Forelimb muscle (tissue), 1 donor: ENCODE results near the gene EFHC1. TPM values are rescaled to one million over a fixed set of nuclear protein-coding genes. Genes with fewer than 3 reads are reported as not detected.

Experiments
- DNase-seq: peaks from one replicate; pipeline ENCODE4 v3.0.0-alpha.2; 2013; ENCODE audit warnings: low read depth
- polyA plus RNA-seq: library from polyadenylated mRNA; unstranded; fragments of 120-200 nt; gene quantifications from one replicate; pipeline ENCODE4 v1.2.1, GENCODE V29; 2013; ENCODE audit not compliant: insufficient read length

The EFHC1 gene
- polyA plus RNA-seq, 1 donor = 17.0 TPM

DNA sequence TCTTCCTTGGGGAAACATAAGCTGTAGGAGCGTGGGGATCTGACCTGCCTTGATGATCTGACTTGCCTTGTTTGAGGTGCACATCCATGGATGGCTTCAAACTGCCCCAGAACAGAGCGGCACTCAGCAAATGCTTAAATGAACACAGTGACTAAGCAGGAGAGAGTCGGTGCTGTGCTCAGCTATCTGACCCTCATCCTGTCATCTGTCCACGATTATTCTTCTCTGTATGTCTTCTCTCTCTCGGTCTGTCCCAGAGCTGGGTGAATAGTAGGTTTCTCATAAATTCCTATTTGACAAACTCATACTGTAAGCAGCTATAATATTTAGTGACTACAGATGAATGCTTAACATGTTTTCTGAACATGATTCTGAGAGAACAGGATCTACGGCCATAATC lies 119.5 kb downstream of the EFHC1 start:
- DNase-seq = no peak

DNA sequence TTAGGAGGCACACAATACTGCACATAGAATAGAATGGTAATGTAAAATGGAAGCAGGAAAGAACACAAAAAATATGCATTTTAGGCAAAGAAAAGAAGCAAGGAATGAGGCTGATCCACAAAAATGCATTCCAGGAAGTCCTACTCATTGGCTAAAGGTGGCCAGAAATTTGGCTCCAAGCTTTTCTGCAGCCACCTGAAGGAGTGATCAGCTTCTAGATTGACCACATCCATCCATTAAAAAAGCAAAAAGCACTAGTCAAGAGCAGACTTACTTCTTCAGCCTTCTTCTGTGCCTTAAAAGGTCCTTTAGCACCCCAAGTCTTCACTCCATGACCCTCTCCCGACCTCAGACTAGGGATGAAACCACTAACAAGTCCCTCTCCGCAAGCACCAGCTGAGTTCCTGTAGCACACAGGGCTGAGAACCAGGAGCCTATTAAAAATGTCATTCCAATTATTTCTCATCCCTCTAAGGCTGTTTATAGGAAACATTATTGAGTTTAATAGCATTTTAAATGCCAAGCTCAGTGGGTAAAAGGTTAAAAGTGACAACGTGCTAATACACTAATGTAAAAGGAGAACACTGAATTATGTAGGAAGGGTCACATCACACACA lies 120.3 kb downstream of the EFHC1 start:
- DNase-seq = no peak

DNA sequence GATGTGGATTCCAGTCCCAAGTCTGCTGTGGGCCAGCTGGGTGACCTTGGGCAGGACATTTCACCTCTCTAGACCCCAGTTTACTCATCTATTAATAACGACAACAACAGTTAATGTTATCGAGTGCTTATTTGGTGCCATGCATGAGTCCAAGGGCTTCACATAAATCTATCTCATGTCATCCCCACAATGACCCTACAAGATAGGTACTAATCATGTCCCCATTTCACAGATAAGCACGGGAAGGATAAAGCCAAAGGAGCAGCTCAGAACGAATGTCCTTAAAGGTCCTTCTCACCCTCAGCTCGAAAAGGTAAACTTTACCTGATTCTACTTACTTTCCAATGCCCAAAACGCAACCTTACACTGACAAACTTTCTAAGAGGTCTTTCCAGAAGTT lies 121.0 kb downstream of the EFHC1 start:
- DNase-seq = no peak

DNA sequence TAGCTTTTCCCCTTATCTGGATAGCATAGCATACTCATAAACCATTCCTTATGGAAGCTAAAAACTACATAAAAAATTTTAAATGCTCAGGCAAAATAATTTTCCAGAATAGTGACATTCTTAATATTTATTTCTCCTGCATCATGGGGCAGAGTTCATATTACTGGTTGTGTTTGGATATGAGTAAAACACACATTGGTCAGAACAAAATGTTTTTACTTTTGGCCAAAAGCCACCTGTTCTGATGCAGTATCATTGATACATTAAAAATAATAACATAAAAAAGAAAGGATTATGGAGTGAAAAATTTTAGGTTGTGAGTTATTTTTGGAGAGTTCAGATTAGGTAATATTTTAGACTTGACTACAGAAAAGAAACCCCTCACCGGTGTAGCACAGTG lies 123.1 kb downstream of the EFHC1 start:
- DNase-seq = no peak

DNA sequence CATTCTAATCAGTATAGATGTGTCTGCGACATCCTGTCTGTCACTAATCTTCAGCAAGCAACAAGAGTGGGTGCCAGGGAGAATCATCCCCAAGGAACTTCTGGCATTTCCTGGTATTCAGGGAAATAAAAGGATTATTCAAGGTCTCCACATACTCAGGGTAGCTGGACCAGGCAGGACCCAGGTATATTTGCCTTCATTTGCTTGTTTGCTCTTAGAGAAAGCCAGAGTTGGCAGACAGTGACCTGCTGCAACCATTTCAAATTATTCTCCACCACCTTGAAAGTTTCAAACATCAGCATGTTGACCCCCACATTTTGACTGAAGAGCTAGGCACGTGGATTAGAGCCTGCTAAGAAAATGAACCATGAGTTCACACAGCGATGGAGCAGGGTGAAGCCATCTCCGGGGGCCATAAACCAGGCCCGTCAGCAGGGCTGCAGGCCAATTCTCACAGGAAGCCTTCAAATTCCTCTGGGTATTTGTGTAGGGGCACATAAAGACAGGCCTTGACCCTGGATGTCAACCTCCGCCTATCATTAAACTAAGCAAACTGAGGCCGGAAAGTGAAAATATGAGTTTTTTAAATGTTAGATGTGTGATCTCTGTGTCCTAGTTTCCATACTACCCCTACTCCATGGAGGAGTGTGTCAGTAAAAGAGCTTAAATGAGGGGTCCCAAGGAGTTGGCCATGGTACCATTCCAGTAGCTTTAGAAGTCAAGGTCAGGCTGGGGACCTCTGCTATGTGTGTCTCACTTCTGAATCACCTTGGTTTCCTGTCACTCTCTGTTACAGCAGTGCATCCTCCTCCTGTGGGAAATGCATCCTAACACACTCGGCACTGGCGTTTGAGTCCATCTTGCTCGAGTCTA lies 123.8 kb downstream of the EFHC1 start:
- no peak for DNase-seq

DNA sequence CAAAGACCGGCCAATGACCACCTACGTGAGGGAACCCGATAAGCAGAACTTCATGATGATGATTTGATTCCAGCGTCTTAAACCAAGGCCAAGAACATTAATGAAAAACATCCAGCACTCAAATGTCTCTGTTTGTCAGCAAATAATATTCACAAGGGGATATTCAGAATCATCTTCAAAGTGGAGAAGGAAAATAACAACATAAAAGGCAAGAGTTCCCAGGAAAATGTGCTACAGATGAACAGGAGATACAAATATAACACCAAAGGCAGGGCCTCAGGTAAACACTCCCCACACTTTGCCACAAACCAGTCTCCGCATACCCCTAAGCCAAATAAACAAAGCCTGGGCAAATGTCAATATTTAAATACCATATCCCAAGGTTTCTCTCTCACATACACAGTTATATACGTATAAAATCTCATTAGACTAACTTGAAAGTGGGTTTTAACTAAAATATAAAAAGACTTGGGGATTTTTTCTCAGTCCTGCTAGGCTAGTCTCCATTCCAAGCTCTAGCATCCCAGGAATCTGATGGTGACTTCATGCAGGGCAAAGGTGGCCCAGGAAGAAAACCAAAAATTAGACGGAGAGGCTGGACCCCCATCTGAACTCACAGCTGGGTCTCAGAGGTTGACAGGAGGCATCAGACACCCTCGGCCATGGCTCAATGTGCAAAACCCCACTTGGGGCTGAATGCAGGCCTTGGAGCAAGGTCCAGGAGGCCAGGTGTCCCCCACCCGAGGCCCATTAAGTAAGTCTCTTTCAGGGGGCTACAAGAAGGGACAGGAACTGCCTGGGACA lies 124.7 kb downstream of the EFHC1 start:
- DNase-seq = no peak

DNA sequence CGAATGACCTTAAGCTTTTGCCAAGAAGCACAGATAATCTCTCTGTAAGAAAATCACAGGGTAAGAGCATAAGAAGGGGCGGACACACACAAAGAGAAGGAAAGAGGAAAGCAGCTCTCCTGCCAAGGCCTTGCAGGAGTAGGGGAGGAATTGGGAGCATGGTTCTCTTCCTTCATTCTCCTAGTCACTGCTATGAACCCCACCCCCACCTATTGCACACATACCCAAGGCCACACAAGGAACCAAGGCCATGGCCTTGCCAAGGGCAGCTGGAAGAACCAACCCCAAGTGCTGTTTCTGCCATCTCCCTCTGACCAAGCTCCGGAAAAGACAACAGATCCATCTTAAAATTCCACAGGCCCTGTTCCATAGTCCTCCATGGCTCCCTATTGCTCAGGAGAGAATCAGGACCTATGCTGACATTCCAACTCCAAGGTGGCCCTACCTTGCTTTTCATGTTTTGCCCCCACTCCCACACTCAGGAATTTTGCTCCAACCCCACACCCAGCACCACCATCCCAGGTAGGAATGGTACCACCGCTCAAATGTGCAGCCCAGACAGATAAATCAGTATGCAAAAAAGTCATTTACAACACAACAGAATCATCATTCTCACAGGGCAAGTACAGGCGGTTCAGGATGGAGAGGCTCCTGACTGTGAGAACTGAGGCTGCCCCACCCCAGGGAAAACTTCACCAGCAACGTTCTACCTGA lies 125.4 kb downstream of the EFHC1 start:
- DNase-seq = no peak

DNA sequence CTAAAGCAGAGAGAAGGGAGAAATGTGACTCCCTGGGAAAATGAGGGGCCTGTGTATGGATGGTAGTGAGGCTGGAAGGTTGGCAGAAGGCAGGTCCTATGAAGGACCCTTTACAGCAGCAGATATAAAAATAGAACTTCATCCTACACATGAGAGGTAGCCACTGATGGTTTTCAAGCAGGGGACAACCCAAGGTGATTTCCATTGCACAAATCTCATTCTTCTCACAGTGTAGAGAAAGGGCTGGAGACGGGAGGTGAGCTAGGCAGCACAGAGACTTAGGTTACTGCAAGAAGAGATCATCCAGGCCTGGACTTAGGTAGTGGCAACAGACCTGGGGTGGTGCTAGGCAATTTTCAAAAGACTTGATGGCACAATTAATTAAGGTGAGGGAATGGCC lies 126.0 kb downstream of the EFHC1 start:
- no peak for DNase-seq

DNA sequence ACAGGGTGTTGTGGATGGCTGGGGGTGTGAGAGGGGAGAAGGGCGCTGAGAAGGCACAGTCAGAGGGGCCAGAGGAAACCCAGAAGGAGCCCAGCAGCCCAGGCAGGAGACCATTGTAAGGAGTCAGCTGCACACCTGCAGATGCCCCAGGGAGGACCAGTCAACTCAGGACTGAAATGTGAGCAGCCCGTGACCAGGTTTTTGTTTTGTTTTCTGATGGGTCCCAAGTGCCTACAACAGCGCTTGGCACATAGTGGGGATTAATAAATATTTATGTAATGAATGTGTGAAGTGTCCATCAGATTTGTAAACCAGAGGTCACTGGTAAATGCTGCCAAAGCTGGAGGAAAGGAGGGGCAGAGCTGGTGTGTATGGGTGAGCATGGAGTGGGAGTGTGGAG lies 126.5 kb downstream of the EFHC1 start:
- DNase-seq = no peak

DNA sequence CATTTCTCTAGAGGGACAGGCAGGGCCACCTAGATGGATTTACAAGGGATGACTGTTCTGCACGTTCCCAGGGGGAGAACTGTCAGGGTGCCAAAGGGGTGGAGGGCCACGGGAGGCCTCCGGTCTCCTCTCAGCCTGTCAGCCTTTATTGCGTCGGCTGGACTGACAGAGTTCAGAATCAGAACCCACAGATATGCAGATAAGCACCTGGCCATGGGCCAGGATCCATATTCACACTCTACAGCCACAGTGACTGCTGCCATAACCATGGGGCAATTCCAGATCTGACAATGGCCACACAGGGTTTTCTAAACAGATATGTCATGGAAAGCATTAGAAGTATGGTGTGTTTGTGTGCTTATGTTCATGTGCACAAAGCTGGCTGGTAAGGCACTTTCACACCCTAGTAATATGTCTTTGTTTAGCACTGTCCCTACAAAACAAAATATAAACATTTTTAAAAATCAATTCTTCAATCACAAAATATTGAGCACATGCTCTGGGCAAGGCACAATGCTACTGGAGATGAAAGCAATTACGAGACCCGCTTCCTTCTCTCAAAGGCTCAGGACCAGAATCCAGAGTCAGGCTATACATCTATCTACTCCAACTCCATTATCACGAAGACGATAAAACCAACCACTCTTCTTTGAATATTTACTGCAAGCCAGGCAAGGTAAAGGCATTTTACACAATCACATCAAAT lies 127.7 kb downstream of the EFHC1 start:
- no peak for DNase-seq

DNA sequence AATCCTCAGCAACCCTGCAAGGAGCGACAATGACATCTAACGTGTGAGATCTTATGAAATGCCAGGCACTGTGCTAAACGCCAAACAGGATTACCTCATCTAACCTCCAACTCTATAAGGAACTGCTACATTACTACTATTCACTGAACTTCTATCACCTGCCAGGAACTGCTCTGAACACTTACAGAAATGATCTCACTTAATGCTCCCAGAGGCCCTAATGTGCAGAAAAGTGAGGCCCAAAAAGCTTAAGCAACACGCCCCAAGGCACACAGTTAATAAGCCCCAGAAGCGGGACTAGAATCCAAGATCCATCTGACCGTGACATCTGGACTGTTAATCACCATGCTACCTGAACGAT lies 128.2 kb downstream of the EFHC1 start:
- no peak for DNase-seq

DNA sequence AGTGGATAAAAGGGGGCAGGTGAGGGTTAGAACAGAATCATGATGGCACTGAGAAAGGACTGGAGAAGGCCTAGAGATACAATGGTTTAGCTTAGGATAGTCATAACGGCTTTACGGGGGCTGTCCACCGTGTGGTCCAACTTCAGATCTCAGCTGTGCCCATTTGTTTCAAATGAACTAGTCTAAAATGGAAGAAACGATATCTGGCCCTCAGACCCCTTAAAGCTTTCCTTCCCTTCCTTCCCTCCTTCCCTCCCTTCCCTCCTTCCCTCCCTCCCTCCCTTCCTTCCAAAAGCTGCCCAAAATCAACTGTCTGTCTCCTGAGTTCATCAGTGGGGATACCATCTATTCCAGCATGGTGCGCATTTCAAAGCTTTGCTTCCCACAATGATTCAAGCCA lies 128.9 kb downstream of the EFHC1 start:
- no peak for DNase-seq

DNA sequence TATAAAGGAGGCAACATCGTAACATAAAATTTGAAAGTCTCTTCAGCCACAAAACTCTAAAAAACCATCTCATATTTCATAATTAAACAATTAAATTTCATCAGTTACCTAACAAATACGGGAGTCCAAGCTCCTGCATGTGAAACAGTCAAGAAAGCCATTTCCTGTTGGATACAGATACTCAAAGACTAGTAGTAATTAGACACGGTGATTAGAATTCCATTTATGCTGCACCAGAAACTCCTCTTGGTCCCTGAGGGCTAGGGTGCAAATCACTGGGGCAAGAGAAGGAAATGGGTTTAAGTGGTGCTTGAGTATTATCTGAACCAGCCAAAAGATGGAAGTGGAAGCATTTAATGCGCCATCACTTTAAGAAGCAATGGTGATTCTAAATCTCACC lies 129.3 kb downstream of the EFHC1 start:
- no peak for DNase-seq

DNA sequence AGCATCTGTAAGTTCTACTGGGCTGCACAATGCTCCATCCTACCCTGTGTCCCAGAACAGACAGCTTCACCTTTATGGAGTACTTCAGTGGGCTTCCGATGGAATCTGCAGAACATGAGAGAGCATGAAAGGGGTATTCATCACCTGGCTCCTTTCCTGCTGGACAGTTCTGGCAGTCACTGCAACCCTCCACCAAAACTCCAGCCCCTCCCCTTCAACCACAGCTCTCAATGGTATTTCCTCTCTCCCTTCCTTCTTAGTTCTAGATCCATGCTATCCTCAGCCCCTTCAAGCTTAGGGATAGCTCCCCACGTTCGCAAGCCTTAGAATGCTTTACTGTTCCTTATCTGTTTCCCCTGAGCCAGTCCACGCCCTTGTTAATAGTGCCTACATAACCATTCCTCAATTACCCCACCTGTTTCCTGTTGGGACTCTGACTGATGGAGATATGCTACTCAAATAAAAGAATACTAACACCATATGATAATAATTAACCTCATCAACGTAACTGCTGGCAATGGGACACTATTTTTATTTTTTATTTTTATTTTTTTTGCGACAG lies 130.0 kb downstream of the EFHC1 start:
- no peak for DNase-seq

DNA sequence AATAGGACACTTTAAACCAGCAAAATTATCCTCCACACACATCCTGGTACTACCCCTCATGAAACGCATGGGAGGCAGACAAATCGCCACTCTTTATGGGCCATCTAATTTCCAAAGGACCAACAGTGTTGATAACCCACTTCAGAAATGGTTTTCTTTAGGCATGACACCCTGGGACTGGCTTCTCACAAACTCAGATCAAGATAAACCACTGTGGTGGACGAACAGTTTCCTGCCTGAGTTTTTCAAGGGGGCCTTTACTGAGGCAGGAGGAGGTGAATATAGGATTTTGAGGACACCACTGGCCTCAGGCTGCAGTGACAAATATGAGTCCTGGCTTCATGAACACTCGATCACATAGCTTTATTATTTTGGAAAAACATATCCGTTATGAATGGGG lies 130.7 kb downstream of the EFHC1 start:
- no peak for DNase-seq

DNA sequence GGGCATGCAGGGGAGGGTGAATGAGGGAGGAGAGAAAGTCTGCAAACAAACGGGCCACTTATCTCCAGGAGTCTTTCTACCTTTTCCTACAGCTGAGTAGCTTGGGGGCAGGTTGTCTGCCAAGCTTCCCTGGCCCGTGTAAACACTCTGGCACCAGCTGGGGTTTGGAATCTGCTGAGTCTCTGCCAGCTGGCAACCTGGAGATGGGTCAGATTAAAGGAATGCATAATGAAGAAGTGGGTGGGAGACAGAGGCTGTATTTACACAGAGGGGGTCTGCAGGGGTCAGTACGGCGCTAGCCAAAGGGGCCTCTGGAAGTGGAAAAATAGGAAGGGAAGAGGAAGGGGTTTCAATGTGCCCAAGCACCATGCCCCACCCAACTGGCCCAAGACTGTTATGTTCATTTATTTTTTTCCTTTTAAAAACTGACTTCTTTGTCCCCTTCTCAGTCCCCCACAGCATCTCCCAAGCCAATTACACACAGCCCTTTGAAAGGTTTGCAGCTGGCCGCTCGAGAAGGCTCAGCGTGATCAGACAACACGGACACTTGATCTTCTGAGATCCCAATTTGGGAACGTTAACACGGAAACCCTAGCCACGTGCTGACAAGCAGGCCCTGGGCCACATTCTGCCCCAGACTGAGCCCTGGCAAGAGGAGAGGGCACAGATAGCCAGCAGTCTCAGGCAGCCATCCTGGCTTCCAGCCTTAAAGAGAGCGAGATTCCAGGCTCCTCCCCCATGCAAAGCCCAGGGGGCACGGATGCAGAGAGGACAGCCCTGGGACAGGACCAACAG lies 131.5 kb downstream of the EFHC1 start:
- DNase-seq = no peak

DNA sequence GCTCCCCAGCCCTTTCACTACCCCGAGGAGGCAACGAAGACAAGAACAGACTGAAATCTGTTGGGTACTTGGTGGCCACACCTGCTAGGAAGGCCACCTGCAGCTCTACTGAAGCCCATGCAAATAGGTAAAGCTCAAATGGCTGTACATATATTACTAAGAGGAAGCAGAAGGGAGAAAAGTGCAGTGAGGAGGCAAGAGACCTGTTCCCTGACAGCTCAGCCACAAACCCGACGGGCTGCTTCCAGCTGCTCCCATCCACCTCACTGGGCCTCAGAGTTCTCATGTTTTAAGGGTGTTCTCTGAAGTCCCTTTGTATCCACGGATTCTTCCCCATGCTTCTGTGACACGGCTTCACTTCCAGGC lies 132.1 kb downstream of the EFHC1 start:
- DNase-seq = no peak

DNA sequence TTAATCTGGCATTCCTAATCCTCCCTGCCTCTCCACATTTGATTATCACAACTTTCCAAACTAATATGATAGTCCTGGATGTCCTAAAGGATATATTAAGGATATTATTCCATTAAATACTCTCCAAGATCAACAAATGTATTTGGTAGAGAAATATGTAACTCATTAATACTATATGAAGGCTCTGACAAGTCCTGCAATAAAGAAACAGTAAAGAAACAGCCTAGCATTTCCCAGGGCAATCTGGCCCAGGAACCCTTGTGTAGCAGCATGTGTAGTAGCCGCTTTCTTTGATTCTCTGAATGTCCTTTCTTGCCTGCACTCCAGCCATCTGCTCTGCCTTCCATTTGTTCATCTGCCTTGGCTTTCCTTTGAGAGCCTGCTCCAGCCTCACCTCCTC lies 133.0 kb downstream of the EFHC1 start:
- DNase-seq = no peak

DNA sequence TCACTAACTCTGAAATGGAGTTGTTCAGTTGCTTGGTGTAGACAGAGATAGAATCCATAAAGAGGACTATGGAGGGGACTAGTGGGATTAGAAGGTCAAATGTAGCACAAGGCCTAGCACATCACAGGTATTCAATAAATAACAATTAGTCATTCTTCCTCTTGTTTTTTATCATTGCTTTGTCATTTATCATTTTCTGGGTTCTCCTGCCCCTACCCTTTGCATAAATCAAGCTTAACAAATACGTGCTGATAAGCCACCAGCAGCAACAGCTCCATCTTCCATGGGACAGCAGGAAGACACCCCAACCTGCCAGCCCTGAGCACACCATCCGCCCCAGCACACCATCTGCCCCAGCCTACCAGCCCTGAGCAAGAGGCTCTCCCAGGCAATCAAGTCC lies 133.6 kb downstream of the EFHC1 start:
- no peak for DNase-seq

DNA sequence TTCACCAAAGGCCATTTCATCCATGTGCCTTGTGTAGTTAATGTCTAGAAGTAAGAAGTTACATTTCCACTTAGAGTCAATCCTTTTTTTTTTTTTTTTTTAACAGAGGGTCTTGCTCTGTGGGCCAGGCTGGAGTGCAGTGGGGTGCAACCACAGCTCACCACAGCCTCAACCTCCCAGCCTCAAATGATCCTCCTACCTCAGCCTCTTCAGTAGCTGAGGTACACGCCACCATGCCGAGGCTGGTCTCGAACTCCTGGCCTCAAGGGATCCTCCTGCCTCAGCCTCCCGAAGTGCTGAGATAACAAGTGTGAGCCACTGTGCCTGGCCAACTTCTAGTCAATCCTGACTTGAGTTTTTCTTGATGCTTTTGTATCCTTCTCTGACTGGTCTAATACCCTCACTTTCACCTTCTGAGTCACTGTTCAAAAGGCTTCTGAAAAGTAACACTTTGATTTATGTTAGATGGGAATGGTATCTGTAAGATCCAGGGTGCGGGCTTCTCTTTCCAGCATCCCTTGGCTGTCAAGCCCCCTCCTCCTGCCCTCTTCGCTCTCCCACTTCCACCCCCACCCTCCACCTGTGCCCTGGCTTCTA lies 134.6 kb downstream of the EFHC1 start:
- DNase-seq = no peak
